Large intestine (tissue), 3 donors: ENCODE data around the gene CACNB2. TPM values are rescaled to one million over a fixed set of nuclear protein-coding genes. Genes with fewer than 3 reads are reported as not detected.

Source experiments
- DNase-seq, 2 donors: peaks; one replicate each; pipeline versions ENCODE4 v3.0.0 to v3.0.0-alpha.2; 2013
- H3K27ac ChIP-seq: one replicate; pipeline ENCODE4 v1.5.1; 2013; ENCODE audit warnings: low read length
- H3K27me3 ChIP-seq: 2 replicates; pipeline ENCODE4 v1.6.1; 2013; ENCODE audit warnings: low read length; ENCODE audit not compliant: control insufficient read depth, insufficient read depth
- H3K36me3 ChIP-seq: 2 replicates; pipeline ENCODE4 v1.6.1; 2013; ENCODE audit warnings: low read length; ENCODE audit not compliant: control insufficient read depth, insufficient read depth
- H3K4me1 ChIP-seq: one replicate; pipeline ENCODE4 v1.6.1; 2013; ENCODE audit warnings: low read length; ENCODE audit not compliant: control insufficient read depth, insufficient read depth
- H3K4me3 ChIP-seq: one replicate; pipeline ENCODE4 v1.5.1; 2013; ENCODE audit warnings: low read length
- H3K9me3 ChIP-seq: one replicate; pipeline ENCODE4 v1.6.1; 2013; ENCODE audit warnings: mild to moderate bottlenecking, low read depth, low read length, moderate library complexity; ENCODE audit not compliant: control insufficient read depth
- WGBS: methylation state at CpG from one replicate; pipeline ENCODE4 v1.1.5; 2013; ENCODE audit warnings: low lambda C conversion rate; ENCODE audit not compliant: insufficient coverage; 5-methylcytosine and 5-hydroxymethylcytosine counted together
- polyA plus RNA-seq: library from polyadenylated mRNA; unstranded; fragments of 120-200 nt; gene quantifications from one replicate; pipeline ENCODE4 v1.2.1, GENCODE V29; 2013

Gene CACNB2
- polyA plus RNA-seq, 1 donor, result 8.2 TPM

- Histone ChIP-seq H3K4me1 (peaks cover 5% of the 10 kb centered on the region), H3K27ac (peak overlapping the region; percentile 31), H3K36me3 (no peaks in the 10 kb centered on the region), H3K9me3 (peaks cover 2% of the 10 kb centered on the region), H3K4me3 (no peak overlapping the region), H3K27me3 (no peaks in the 10 kb centered on the region)
- DNase-seq, result peak; percentile 75 to 91
- WGBS, result 33% methylated on average over 2 of the region's 5 CpGs
These were observed 219.6 kb downstream of the CACNB2 start for GRCh38 chr10:18359812-18360211.

- no peak overlapping the region for H3K4me3 ChIP-seq
- H3K27me3 ChIP-seq, result no peaks in the 10 kb centered on the region
- no CpG with 5 or more reads among the region's 1 CpG for WGBS
- no peak overlapping the region for H3K27ac ChIP-seq
- no peak for DNase-seq
- H3K4me1 ChIP-seq, result peaks cover 5% of the 10 kb centered on the region
- H3K9me3 ChIP-seq, result peaks cover 2% of the 10 kb centered on the region
- no peaks in the 10 kb centered on the region for H3K36me3 ChIP-seq
These were observed 222.7 kb downstream of the CACNB2 start for GRCh38 chr10:18362892-18363291.

DNA sequence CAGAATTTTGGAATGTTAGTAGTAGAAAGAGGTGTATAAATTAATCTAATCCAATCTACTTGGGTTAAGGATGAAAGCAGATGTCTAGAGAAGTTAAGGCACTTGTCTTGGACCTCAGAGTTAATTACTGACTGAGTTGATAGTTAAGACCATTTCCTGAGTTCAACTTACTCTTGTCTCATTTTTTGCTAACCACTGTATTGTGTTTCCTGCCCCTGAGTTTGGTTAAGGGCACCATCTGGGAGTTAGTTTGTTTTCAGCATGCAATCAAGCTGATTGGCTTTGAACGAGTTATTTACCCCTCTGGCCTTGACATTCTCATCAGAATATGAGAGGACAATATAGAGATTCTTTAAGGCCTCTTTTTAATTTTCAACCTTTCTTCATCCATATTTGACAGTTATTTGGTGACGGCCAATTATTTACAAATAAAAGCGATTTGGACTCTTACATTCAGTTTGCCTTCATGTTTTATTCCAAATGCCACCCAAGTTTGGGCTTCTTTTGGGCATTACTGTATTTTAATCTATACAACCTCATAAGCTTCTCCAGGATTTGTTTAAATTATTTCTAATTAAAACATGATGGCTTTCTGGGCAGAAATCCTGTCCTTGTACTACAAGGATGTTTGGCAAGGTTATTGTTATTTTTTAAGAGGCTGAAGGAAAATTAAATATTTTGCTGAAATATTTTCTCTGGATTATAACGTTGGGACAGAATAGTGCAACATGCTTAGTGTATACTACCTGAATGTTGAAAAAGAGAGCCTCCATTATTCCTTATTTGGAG, 225.0 kb downstream of the CACNB2 start:
- Histone ChIP-seq H3K4me3 (no peak overlapping the region), H3K36me3 (no peaks in the 10 kb centered on the region), H3K9me3 (no peaks in the 10 kb centered on the region), H3K27ac (no peak overlapping the region), H3K4me1 (peaks cover 2% of the 10 kb centered on the region), H3K27me3 (no peaks in the 10 kb centered on the region)
- 84% methylated on average over 3 of the region's 4 CpGs for WGBS
- no peak for DNase-seq

DNA sequence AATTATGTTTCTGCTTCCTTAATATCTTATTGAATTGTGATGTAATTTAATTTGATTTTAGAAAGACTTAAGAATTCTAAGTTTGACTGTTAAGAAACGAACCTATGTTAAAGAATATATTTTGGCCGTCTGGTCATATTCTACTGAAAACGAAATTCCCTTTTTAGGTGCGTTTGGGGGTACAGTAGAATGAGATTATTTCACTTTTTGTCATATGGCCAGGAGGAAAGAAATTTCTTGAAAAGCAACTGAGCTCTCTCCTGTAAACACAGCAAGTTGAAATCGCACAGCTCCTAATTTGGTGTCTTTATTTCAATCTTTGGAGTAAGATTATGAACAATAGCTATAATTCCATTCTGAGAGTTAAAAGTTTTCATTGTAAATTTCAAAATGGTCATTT, 227.6 kb downstream of the CACNB2 start:
- no peaks in the 10 kb centered on the region for H3K36me3 ChIP-seq
- no peaks in the 10 kb centered on the region for H3K9me3 ChIP-seq
- no peak for DNase-seq
- no peak overlapping the region for H3K27ac ChIP-seq
- 94% methylated on average over 2 of the region's 5 CpGs for WGBS
- H3K4me1 ChIP-seq, result no peaks in the 10 kb centered on the region
- no peaks in the 10 kb centered on the region for H3K27me3 ChIP-seq
- H3K4me3 ChIP-seq, result no peak overlapping the region

DNA sequence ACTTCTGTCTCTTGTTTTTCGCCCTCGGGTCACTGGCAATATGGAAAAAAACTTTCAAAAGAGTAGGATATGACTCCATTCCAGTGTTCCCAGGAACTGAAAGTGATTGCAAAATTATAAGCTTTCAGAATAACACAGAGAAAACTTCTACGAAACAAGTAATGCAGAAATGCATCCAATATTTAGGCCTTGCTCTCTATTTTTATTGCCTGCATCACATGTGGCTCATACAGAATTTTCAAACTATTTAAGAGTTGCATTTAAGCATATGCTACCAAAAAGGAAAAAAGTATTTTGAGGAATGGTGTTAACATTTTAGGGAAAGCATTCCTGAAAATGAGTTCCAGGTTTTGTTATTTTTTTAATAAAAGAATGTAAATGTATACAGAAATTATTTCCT, 228.0 kb downstream of the CACNB2 start:
- 80% methylated on average over 1 of the region's 3 CpGs for WGBS
- H3K27ac ChIP-seq, result no peak overlapping the region

DNA sequence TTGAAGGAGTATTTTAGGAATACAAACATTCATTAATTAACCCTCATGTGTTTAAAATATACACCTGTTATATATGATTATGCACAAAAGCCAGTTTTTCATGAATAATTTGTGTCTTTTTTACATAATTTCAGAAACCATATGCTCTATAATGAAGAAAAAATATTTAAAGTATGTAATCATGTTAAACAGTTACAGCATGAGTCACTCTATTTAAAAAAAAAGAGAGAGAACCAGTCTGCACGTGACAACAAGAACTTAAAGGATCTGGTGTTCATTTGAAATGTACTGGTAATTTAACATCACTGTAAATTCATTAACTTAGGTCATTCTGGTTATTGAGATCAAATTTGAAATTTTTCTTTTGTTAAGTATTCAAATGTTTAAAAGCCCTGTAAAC, 228.5 kb downstream of the CACNB2 start:
- H3K27me3 ChIP-seq, result no peaks in the 10 kb centered on the region
- no peaks in the 10 kb centered on the region for H3K9me3 ChIP-seq
- peak in 1 of 2 donors; percentile 30 for DNase-seq
- WGBS, result no CpG with 5 or more reads among the region's 1 CpG
- H3K4me3 ChIP-seq, result no peak overlapping the region
- no peak overlapping the region for H3K27ac ChIP-seq
- H3K36me3 ChIP-seq, result no peaks in the 10 kb centered on the region
- no peaks in the 10 kb centered on the region for H3K4me1 ChIP-seq

More for the DNA sequence above, 228.0 kb downstream of the CACNB2 start:
- no peak for DNase-seq
- Histone ChIP-seq H3K4me1 (no peaks in the 10 kb centered on the region), H3K27me3 (no peaks in the 10 kb centered on the region), H3K4me3 (no peak overlapping the region), H3K9me3 (no peaks in the 10 kb centered on the region), H3K36me3 (no peaks in the 10 kb centered on the region)

DNA sequence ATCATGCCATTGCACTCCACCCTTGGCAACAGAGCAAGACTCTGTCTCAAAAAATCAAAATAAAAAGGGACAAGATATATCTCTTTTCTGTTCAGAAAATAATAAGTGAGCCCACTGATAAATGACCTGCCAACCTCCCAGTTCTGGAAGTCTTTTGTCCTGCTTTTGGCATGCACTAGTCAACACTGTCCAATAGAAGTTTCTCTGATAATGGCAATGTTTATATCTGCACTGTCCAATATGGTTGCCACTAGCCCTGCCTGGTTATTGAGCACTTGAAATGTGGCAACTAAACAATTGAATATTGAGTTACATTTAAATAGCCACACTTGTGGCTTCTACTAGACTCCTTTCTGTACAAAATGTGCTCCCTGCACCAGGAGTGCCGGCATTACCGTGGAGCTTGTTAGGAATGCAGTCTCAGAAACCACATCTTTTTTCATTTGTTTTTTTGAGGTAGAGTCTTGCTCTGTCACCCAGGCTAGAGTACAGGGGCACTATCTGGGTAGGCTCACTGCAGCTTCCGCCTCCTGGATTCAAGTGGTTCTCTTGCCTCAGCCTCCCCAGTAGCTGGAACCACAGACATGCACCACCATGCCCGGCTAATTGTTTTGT, 229.7 kb downstream of the CACNB2 start:
- no CpG with 5 or more reads among the region's 4 CpGs for WGBS
- H3K27ac ChIP-seq, result no peak overlapping the region

GRCh38 chr10:18376650-18377049, 236.4 kb downstream of the CACNB2 start:
- H3K4me1 ChIP-seq, result no peaks in the 10 kb centered on the region
- WGBS, result 61% methylated on average over 3 of the region's 5 CpGs
- H3K27ac ChIP-seq, result no peak overlapping the region
- no peaks in the 10 kb centered on the region for H3K9me3 ChIP-seq
- no peaks in the 10 kb centered on the region for H3K27me3 ChIP-seq
- no peaks in the 10 kb centered on the region for H3K36me3 ChIP-seq
- DNase-seq, result no peak
- H3K4me3 ChIP-seq, result no peak overlapping the region

More for the DNA sequence above, 229.7 kb downstream of the CACNB2 start:
- Histone ChIP-seq H3K4me1 (no peaks in the 10 kb centered on the region), H3K27me3 (no peaks in the 10 kb centered on the region), H3K36me3 (no peaks in the 10 kb centered on the region), H3K9me3 (no peaks in the 10 kb centered on the region), H3K4me3 (no peak overlapping the region)
- DNase-seq, result no peak

- Histone ChIP-seq H3K27ac (no peak overlapping the region), H3K27me3 (no peaks in the 10 kb centered on the region), H3K36me3 (no peaks in the 10 kb centered on the region), H3K4me3 (no peak overlapping the region), H3K4me1 (no peaks in the 10 kb centered on the region), H3K9me3 (no peaks in the 10 kb centered on the region)
- 100% methylated on average over 1 of the region's 2 CpGs for WGBS
- DNase-seq, result no peak
These were observed 237.7 kb downstream of the CACNB2 start for GRCh38 chr10:18377898-18378297.

DNA sequence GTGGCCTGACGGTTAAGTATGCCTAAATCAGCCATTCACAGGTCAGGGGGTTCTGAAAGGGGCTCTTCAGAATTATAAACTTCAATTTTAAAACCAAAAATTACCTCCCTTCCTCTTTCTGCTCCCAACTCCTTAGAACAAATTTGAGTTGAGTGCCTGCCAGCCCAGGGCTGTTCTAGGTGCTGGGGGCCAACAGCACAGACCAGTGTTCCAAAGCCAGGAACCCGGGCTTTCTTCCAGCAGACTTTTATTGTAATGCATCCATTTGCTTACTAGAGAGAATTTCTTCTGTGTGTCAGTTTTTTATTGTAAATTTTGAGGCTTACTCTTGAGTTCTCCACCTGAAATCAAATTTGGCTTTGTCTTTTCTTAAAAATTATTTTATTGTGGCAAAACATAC, 238.5 kb downstream of the CACNB2 start:
- DNase-seq, result no peak
- no CpG with 5 or more reads among the region's 2 CpGs for WGBS
- no peaks in the 10 kb centered on the region for H3K36me3 ChIP-seq
- H3K9me3 ChIP-seq, result no peaks in the 10 kb centered on the region
- H3K4me1 ChIP-seq, result no peaks in the 10 kb centered on the region
- H3K4me3 ChIP-seq, result no peak overlapping the region
- no peaks in the 10 kb centered on the region for H3K27me3 ChIP-seq
- no peak overlapping the region for H3K27ac ChIP-seq
